Esophagus squamous epithelium (tissue), 5 donors: ENCODE results near the gene COL15A1. TPM values are rescaled to one million over a fixed set of nuclear protein-coding genes. Genes with fewer than 3 reads are reported as not detected.

Source experiments
- DNase-seq: peaks from one replicate; lab custom pipeline; 2025; lab: John Stamatoyannopoulos, UW
- H3K27ac ChIP-seq, 4 donors: fragments of 200-600 bp; sonication (generic); one replicate each; pipeline ENCODE4 v1.5.1; 2016 to 2019; ENCODE audit warnings: mild to moderate bottlenecking in 1 of 4
- H3K27me3 ChIP-seq, 4 donors: fragments of 200-600 bp; sonication (generic); 1 replicate in 3 of 4; 2 replicates in 1 of 4; pipeline versions ENCODE4 v1.5.1 to v1.6.0; 2017 to 2021; ENCODE audit warnings: antibody characterized with exemption in 1 of 4
- H3K36me3 ChIP-seq, 3 donors: fragments of 200-600 bp; sonication (generic); one replicate each; pipeline ENCODE4 v1.5.1; 2016 to 2019
- H3K4me1 ChIP-seq, 3 donors: fragments of 200-600 bp; sonication (generic); one replicate each; pipeline ENCODE4 v1.5.1; 2017 to 2019
- H3K4me3 ChIP-seq, 4 donors: fragments of 200-600 bp; sonication (generic); 1 replicate in 3 of 4; 2 replicates in 1 of 4; pipeline ENCODE4 v1.5.1; 2016 to 2019; ENCODE audit warnings: mild to moderate bottlenecking in 2 of 4, moderate library complexity in 1 of 4
- H3K9me3 ChIP-seq, 3 donors: fragments of 200-600 bp; sonication (generic); one replicate each; pipeline ENCODE4 v1.5.1; 2016 to 2019
- POLR2A ChIP-seq, 4 donors: fragments of 450-650 bp; IDR thresholded peaks; one replicate each; pipeline ENCODE4 v1.6.1; 2017; ENCODE audit warnings: antibody characterized with exemption in 4 of 4, mild to moderate bottlenecking in 4 of 4, moderate library complexity in 3 of 4
- whole genome bisulfite sequencing, 2 donors: methylation state at CpG; one replicate each; pipeline ENCODE4 v1.1.5; 2018; 5-methylcytosine and 5-hydroxymethylcytosine counted together
- intact Hi-C: fragments of 100-400 bp; cut with DNase I; formaldehyde crosslinking; loops from one replicate; pipeline ENCODE4 v1.15.0; 2022
- total RNA-seq, 4 donors: library from RNA; depleted of rRNA; stranded (reverse); fragments of >200 nt; gene quantifications; one replicate each; pipeline ENCODE4 v1.1.0, GENCODE V29; 2016
- TF ChIP-seq, protein P1 (sequence below), 6 experiments: fragments of 450-650 bp in 4 of 6; fragments of 200-600 bp in 2 of 6; sonication (generic) in 2 of 6; IDR thresholded peaks; one replicate each; pipeline ENCODE4 v1.5.1; 2016 to 2019; ENCODE audit warnings: antibody characterized with exemption in 6 of 6, mild to moderate bottlenecking in 4 of 6, moderate library complexity in 4 of 6
- donor health status: DM: yes; HTN: yes; CAD: no.

Gene COL15A1
- total RNA-seq, 4 donors from 2014 or later, result 3.4 to 33.2 (median 9.7) TPM

- TF ChIP-seq, protein P1, sequence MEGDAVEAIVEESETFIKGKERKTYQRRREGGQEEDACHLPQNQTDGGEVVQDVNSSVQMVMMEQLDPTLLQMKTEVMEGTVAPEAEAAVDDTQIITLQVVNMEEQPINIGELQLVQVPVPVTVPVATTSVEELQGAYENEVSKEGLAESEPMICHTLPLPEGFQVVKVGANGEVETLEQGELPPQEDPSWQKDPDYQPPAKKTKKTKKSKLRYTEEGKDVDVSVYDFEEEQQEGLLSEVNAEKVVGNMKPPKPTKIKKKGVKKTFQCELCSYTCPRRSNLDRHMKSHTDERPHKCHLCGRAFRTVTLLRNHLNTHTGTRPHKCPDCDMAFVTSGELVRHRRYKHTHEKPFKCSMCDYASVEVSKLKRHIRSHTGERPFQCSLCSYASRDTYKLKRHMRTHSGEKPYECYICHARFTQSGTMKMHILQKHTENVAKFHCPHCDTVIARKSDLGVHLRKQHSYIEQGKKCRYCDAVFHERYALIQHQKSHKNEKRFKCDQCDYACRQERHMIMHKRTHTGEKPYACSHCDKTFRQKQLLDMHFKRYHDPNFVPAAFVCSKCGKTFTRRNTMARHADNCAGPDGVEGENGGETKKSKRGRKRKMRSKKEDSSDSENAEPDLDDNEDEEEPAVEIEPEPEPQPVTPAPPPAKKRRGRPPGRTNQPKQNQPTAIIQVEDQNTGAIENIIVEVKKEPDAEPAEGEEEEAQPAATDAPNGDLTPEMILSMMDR (IDR thresholded peaks at IDR 0.05), result no peak
- TF ChIP-seq POLR2A (IDR thresholded peaks at IDR 0.05), result no peak
- intact Hi-C loops, result no loop called here
- no peak overlapping the region for H3K27ac ChIP-seq
- 80 to 87% methylated on average over 5 of the region's 5 CpGs for WGBS, 2 donors
- no peak overlapping the region for H3K4me3 ChIP-seq
- H3K36me3 ChIP-seq, result no peaks in the 10 kb centered on the region
- no peaks in the 10 kb centered on the region for H3K9me3 ChIP-seq
- no peaks in the 10 kb centered on the region for H3K27me3 ChIP-seq
- DNase-seq, result no peak
- H3K4me1 ChIP-seq, result peaks cover under 1 to 15% (median 7%) of the 10 kb centered on the region in 3 donors
These were observed 40.8 kb upstream of the COL15A1 start for GRCh38 chr9:98902925-98903324.

DNA sequence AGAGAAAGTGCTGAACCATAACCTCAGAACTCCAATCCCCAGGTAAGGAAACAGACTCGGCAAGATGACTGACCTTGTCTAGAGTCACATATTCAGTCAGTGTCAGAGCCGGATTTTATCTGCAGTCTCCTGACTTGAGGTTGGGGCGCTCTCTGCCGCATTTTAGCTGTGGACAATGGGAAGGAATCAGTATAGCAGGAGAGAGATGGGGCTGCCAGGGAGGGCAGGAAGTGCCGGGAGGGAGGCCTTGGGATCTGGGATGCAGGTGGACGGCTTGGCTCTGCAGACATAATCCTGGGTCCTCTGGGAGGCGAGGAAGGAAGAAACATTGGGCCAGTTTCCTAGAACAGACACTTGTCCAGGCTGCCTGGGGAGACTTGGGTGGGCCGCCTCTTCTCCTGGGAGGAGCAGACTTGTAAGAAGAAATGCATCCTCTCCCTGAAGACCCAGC lies 39.7 kb upstream of the COL15A1 start:
- no peak for DNase-seq
- H3K27ac ChIP-seq, result no peak overlapping the region
- 78% methylated on average over 6 to 8 of the region's 8 CpGs for WGBS, 2 donors
- peaks cover 3 to 25% (median 11%) of the 10 kb centered on the region in 3 donors for H3K4me1 ChIP-seq
- H3K27me3 ChIP-seq, result no peaks in the 10 kb centered on the region
- intact Hi-C loops, result no loop called here
- no peaks in the 10 kb centered on the region for H3K9me3 ChIP-seq
- TF ChIP-seq, protein P1 (IDR thresholded peaks at IDR 0.05), result no peak
- no peak for TF ChIP-seq POLR2A (IDR thresholded peaks at IDR 0.05)
- no peaks in the 10 kb centered on the region for H3K36me3 ChIP-seq
- no peak overlapping the region for H3K4me3 ChIP-seq

GRCh38 chr9:98905015-98905414 lies 38.7 kb upstream of the COL15A1 start:
- no peak overlapping the region for H3K27ac ChIP-seq
- TF ChIP-seq, protein P1 (IDR thresholded peaks at IDR 0.05), result no peak
- TF ChIP-seq POLR2A (IDR thresholded peaks at IDR 0.05), result no peak
- H3K4me3 ChIP-seq, result no peak overlapping the region
- no peaks in the 10 kb centered on the region for H3K36me3 ChIP-seq
- peaks cover 3 to 25% (median 7%) of the 10 kb centered on the region in 3 donors for H3K4me1 ChIP-seq
- 19 to 77% methylated on average over 2 to 4 of the region's 4 CpGs for WGBS, 2 donors
- H3K27me3 ChIP-seq, result no peaks in the 10 kb centered on the region
- no peak for DNase-seq
- no peaks in the 10 kb centered on the region for H3K9me3 ChIP-seq
- intact Hi-C loops, result no loop called here

- Histone ChIP-seq H3K27ac (peak overlapping the region in 3 of 4 donors; percentile 5 to 71 (median 61)), H3K27me3 (no peaks in the 10 kb centered on the region), H3K36me3 (no peaks in the 10 kb centered on the region), H3K4me1 (peaks cover 3 to 30% (median 7%) of the 10 kb centered on the region in 3 donors), H3K9me3 (no peaks in the 10 kb centered on the region), H3K4me3 (no peak overlapping the region)
- WGBS, 2 donors, result 55 to 59% methylated on average over 8 of the region's 8 CpGs
- no peak for DNase-seq
- intact Hi-C loops, result no loop called here
- no peak for TF ChIP-seq POLR2A (IDR thresholded peaks at IDR 0.05)
- TF ChIP-seq, protein P1 (IDR thresholded peaks at IDR 0.05), result no peak
These were observed 37.2 kb upstream of the COL15A1 start for GRCh38 chr9:98906273-98907040.

DNA sequence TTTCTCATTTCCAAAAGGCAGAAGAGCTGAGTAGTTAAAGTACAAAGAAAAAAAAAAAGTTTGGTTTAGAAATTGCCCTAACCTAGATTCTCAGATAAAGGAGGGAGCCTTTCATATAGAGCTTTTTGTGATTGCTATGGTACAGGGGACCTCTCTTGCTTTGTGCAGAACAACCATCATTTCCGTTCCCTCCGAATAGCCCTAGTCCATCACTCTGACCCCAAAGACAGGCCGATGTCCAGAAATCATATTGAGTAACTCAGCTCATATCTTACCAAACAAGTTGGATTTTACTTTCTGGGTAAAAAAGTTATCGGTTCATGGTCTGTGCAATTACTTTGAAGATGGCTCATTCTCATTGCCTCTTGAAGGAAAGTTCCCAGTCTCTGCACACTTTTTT lies 36.7 kb upstream of the COL15A1 start:
- TF ChIP-seq POLR2A (IDR thresholded peaks at IDR 0.05), result no peak
- TF ChIP-seq, protein P1 (IDR thresholded peaks at IDR 0.05), result no peak
- H3K4me3 ChIP-seq, result no peak overlapping the region
- 69 to 82% methylated on average over 4 of the region's 4 CpGs for WGBS, 2 donors
- intact Hi-C loops, result no loop called here
- no peaks in the 10 kb centered on the region for H3K27me3 ChIP-seq
- peaks cover 3 to 30% (median 7%) of the 10 kb centered on the region in 3 donors for H3K4me1 ChIP-seq
- H3K36me3 ChIP-seq, result no peaks in the 10 kb centered on the region
- peak overlapping the region in 2 of 4 donors; percentile 9 to 71 for H3K27ac ChIP-seq
- no peaks in the 10 kb centered on the region for H3K9me3 ChIP-seq
- no peak for DNase-seq
